ENCODE data around the gene GSTT2.

DNA sequence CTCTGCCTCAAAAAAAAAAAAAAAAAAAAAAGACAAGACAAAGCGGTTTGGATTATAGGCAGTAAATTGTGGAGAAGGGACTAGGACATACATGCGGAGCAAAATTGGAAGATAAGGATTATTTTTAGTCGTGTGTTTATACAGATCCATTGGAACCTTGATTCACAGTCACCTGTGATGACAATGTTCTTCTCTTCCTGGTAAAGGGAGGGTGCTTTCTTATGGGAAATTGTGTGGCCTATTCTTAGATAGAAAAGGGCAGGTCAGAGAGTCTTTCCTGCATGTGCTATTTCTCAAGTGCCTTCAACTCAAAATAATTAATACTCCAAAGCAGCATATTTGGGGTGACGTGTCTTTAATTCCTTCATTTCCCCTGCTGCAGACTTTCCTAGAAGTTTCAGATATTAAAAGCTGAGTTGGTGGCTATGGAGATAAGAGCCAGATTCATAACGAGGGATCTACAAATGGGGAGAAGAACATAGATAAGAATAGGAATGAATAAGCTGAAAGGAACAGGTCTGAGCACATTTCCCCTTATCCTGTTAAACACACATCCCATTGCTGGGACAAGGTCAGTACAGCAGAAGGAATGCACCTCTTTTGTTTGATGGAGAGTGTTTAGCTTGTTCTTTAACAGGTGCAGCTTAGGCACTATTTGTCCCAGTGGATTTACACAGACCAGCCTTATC is 41.5 kb upstream of the GSTT2 start:
- TF ChIP-seq, protein P1, sequence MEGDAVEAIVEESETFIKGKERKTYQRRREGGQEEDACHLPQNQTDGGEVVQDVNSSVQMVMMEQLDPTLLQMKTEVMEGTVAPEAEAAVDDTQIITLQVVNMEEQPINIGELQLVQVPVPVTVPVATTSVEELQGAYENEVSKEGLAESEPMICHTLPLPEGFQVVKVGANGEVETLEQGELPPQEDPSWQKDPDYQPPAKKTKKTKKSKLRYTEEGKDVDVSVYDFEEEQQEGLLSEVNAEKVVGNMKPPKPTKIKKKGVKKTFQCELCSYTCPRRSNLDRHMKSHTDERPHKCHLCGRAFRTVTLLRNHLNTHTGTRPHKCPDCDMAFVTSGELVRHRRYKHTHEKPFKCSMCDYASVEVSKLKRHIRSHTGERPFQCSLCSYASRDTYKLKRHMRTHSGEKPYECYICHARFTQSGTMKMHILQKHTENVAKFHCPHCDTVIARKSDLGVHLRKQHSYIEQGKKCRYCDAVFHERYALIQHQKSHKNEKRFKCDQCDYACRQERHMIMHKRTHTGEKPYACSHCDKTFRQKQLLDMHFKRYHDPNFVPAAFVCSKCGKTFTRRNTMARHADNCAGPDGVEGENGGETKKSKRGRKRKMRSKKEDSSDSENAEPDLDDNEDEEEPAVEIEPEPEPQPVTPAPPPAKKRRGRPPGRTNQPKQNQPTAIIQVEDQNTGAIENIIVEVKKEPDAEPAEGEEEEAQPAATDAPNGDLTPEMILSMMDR (conservative IDR thresholded peaks at IDR 0.05; ENCODE audit: low read depth in 2 of 2), result no peak
- TF ChIP-seq POLR2AphosphoS5 (IDR thresholded peaks at IDR 0.05; ENCODE audit: low read depth), result no peak
- no peak for TF ChIP-seq JUNB (IDR thresholded peaks at IDR 0.05; ENCODE audit: unreplicated experiment)
- TF ChIP-seq EZH2 (IDR thresholded peaks at IDR 0.05; ENCODE audit: low read depth, unreplicated experiment), result no peak
- TF ChIP-seq EZH2phosphoT487 (IDR thresholded peaks at IDR 0.05; ENCODE audit: unreplicated experiment), result no peak
- no peak for TF ChIP-seq CREB1 (CRISPR knock-in tag; IDR thresholded peaks at IDR 0.05; ENCODE audit: low read depth)
- TF ChIP-seq ETS1 (IDR thresholded peaks at IDR 0.05), result no peak
- no peak for TF ChIP-seq STAT1 (IDR thresholded peaks at IDR 0.05; ENCODE audit: unreplicated experiment)

Data from GM23338 (cell line).